Retinal pigment epithelial cell (primary cell): ENCODE data around the gene CMA1.
A peak's percentile ranks its signal among the peaks of the same experiment; 100 is the strongest.
"Not testable (repeated sequence)": the region's sequence is repeated elsewhere in the genome, so short reads cannot be mapped to it uniquely, and the experiment has no call there.

Source experiments
- DNase-seq: peaks from one replicate; pipeline ENCODE4 v3.0.0-alpha.2; 2010; ENCODE audit warnings: low read depth
- H3K4me3 ChIP-seq: 2 replicates; pipeline ENCODE4 v1.5.1; 2011; ENCODE audit warnings: mild to moderate bottlenecking, low read length, control low read depth, moderate library complexity
- CTCF ChIP-seq: conservative IDR thresholded peaks from 2 replicates; pipeline ENCODE4 v1.5.1; 2011; ENCODE audit warnings: low read depth, low read length, control low read depth, inconsistent platforms

CMA1 gene

GRCh38 chr14:24481622-24482324, 26.3 kb downstream of the CMA1 start:
- DNase-seq: no peak
- H3K4me3 ChIP-seq: no peak overlapping the region
- peak; percentile 67 for TF ChIP-seq CTCF

- not testable (repeated sequence) for H3K4me3 ChIP-seq, DNase-seq
Observed at GRCh38 chr14:24479999-24480398, 28.1 kb downstream of the CMA1 start.

- TF ChIP-seq CTCF: no peak
- no peak overlapping the region for H3K4me3 ChIP-seq
- DNase-seq: no peak
Observed at GRCh38 chr14:24475261-24475660, 32.8 kb downstream of the CMA1 start.

- H3K4me3 ChIP-seq: no peak overlapping the region
- no peak for TF ChIP-seq CTCF
- DNase-seq: no peak
Observed at GRCh38 chr14:24473211-24473610, 34.9 kb downstream of the CMA1 start.

GRCh38 chr14:24470450-24470849, 37.6 kb downstream of the CMA1 start:
- H3K4me3 ChIP-seq, DNase-seq: not testable (repeated sequence)

- no peak overlapping the region for H3K4me3 ChIP-seq
- DNase-seq: no peak
- TF ChIP-seq CTCF: no peak
Observed at GRCh38 chr14:24465805-24466204, 42.3 kb downstream of the CMA1 start.

GRCh38 chr14:24465368-24465767, 42.7 kb downstream of the CMA1 start:
- no peak overlapping the region for H3K4me3 ChIP-seq
- no peak for DNase-seq
- TF ChIP-seq CTCF: no peak

GRCh38 chr14:24463884-24464785, 43.9 kb downstream of the CMA1 start:
- DNase-seq: no peak
- no peak for TF ChIP-seq CTCF
- H3K4me3 ChIP-seq: no peak overlapping the region
